ENCODE measurements around the gene S100A16.

GRCh38 chr1:153628638-153629342, 15.9 kb upstream of the S100A16 start:
- TF ChIP-seq CTCF (conservative IDR thresholded peaks at IDR 0.05 in 1 of 2, IDR thresholded peaks at IDR 0.05 in 1 of 2; ENCODE audit: low read depth in 1 of 2, low read length in 2 of 2) (no peak), EZH2 (IDR thresholded peaks at IDR 0.05; ENCODE audit: low read length, missing control alignments) (no peak)
